HG03097 (cell line): ENCODE data around the gene LRRC9.
"Not testable (repeated sequence)": the region's sequence is repeated elsewhere in the genome, so short reads cannot be mapped to it uniquely, and the experiment has no call there.

Experiments used
- ATAC-seq: cut with Tn5 transposase; IDR thresholded peaks from one replicate; pipeline ENCODE4 v1.9.1; 2021; ENCODE audit not compliant: unreplicated experiment, low FRiP score

The LRRC9 gene

GRCh38 chr14:60051721-60052221 lies 131.8 kb downstream of the LRRC9 start:
- no peak for ATAC-seq

GRCh38 chr14:60058087-60058486 lies 138.1 kb downstream of the LRRC9 start:
- no peak for ATAC-seq

DNA sequence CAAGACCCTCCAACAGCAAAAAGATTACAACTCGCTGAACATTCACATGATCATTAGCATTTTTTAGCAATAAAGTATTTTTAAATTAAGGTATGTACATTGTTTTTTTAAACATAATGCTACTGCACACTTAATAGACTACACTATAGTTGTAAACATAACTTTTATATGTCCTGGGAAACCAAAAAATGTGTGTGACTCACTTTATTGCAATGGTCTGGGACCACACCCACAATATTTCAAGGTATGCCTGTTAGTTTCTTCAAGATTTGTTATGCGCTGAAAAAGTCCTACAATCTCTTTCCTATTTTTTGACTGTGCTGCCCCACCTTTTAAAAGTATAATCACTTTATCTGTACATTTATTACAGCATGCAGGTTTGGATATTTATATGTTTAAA lies 141.4 kb downstream of the LRRC9 start:
- no peak for ATAC-seq

DNA sequence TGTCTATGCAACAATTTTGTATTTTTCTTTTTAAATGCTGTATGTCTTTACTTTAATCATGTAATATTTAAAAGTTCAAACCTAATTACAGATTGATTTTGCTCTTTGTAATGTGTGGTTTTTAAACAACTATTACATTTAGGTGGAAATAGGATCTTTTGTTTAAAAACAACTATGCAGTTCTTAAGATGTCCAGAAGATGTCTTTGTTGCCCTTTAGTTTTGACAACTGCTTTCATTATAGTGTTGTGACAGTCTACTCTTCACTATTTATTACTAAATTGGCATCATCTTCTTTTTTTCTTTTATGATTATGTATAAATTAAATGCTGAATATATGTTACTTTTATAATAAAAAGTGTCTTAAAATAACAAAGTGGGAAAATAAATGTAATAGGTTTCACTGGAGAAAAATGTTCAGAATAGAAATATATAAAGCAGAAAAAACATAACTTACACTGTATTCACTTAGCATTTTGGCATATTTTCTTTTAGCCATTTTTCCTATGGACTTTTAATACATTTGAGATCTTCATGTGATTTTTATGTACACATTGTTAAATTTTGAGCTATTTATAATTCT lies 144.6 kb downstream of the LRRC9 start:
- no peak for ATAC-seq

GRCh38 chr14:60067882-60068281 lies 147.9 kb downstream of the LRRC9 start:
- no peak for ATAC-seq

- ATAC-seq: no peak
Measured at GRCh38 chr14:60079723-60080122, 159.8 kb downstream of the LRRC9 start.

GRCh38 chr14:60085085-60085484 lies 165.1 kb downstream of the LRRC9 start:
- ATAC-seq: no peak

GRCh38 chr14:60085693-60086092 lies 165.7 kb downstream of the LRRC9 start:
- no peak for ATAC-seq

GRCh38 chr14:60087668-60088067 lies 167.7 kb downstream of the LRRC9 start:
- ATAC-seq: no peak

- ATAC-seq: no peak
Measured at GRCh38 chr14:60089221-60089620, 169.3 kb downstream of the LRRC9 start.

GRCh38 chr14:60090864-60091519 lies 171.0 kb downstream of the LRRC9 start:
- no peak for ATAC-seq

GRCh38 chr14:60091550-60092525 lies 171.9 kb downstream of the LRRC9 start, which contains the start of gene PCNX4:
Gene PCNX4 (plus strand): TSS chr14:60091923. CDS start chr14:60107639, 15,716 bp downstream.
- ATAC-seq: peak; percentile 95

GRCh38 chr14:60092526-60092920 lies 172.6 kb downstream of the LRRC9 start:
- no peak for ATAC-seq

DNA sequence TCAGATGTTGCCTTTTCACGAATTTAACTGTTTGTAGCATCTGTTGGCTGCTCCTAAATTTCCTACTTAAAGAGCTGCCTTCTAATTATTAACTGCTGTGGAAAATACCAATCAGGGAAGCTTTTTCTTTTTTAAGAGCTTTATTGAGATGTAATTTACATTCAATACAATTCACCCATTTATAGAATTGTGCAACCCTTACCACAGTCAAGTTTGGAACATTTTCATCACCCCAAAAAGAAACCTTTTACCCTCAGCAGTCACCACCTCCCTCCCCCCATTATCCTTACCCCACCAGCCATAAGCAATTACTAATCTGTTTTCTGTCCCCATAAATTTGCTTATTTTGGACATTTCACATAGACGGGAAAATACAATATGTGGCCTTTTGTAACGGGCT lies 173.1 kb downstream of the LRRC9 start:
- ATAC-seq: no peak

GRCh38 chr14:60093606-60094005 lies 173.7 kb downstream of the LRRC9 start:
- no peak for ATAC-seq

GRCh38 chr14:60094306-60094897 lies 174.5 kb downstream of the LRRC9 start:
- no peak for ATAC-seq

DNA sequence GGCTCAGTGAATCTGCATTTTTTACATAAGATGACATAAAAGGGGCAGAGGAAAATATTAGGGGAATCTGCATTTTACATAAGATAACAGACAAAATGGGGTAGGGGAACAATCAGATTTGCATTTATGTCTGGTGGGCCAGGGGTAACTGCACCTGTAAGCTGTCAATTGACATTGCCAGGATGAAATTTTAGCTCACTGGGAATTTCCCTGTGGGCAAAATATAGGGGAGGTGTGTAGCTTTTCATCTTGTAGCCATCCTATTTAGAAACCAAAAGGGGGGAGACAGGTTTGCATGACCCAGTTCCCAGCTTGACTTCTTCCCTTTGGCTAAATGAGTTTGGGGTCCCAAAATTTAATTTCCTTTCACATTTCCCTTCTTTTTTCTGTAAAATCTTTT lies 175.3 kb downstream of the LRRC9 start:
- no peak for ATAC-seq

DNA sequence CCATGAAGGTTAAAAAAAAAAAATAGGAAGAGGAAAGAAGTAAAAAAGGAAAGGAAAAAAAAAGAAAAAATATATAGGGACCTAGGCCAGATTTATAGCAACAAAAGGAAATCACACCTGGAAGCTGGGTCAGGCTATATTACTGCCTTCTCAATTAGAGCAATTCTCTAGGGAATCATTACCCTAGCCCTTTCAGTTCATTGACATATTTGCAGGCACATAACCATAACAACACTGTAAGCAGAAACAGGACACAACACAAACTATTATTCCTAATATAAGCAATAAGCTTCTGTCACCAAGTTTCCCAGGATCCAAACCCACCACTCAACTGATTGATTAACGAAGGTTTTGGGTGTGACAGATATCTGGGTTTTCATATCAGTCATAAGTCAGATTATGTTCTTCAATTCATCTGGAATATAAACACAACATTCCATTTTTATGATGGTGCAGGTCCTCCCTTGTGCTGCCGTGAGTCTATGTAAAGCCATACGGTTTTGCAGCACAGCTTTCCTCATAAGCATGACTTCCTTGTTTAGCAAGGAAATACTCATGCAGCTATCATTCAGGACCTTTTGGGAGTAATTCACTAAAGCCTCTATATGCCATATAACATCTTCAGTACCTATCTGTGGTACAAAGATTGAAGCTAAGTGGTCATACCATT lies 176.0 kb downstream of the LRRC9 start:
- no peak for ATAC-seq

- ATAC-seq: no peak
Measured at GRCh38 chr14:60097974-60098373, 178.0 kb downstream of the LRRC9 start.

DNA sequence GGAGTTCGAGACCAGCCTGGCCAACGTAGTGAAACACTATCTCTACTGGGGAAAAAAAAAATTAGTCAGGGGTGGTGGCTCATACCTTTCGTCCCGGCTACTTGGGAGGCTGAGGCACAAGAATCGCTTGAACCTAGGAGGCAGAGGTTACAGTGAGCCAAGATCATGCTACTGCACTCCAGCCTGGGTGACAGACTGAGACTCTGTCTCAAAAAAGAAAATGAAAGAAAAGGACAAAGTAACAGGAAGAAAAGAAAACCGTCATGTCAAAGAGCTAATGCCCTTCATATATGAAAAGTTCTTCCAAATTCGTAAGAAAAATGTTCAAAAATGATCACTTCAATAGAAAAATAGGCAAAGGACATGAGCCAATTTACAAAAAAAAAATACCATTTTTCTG lies 179.9 kb downstream of the LRRC9 start:
- not testable (repeated sequence) for ATAC-seq
